Stomach (tissue), 9 donors: Measurements from ENCODE around the gene NRP2. TPM values are rescaled to one million over a fixed set of nuclear protein-coding genes. Genes with fewer than 3 reads are reported as not detected.

Source experiments
- DNase-seq, 2 donors: peaks; one replicate each; pipeline versions ENCODE4 v3.0.0 to v3.0.0-alpha.2; 2013 to 2019
- H3K27ac ChIP-seq, 5 donors: fragments of 200-600 bp in 4 of 5; sonication (generic) in 4 of 5; one replicate each; pipeline ENCODE4 v1.5.1; 2013 to 2019; ENCODE audit warnings: mild to moderate bottlenecking in 1 of 5, moderate library complexity in 1 of 5
- H3K27me3 ChIP-seq, 3 donors: fragments of 200-600 bp; sonication (generic); one replicate each; pipeline ENCODE4 v1.5.1; 2017 to 2019; ENCODE audit warnings: mixed run types in 1 of 3
- H3K36me3 ChIP-seq, 4 donors: fragments of 200-600 bp; sonication (generic); 1 replicate in 3 of 4; 2 replicates in 1 of 4; pipeline ENCODE4 v1.5.1; 2016 to 2019
- H3K4me1 ChIP-seq, 4 donors: fragments of 200-600 bp; sonication (generic); one replicate each; pipeline ENCODE4 v1.5.1; 2016 to 2019
- H3K4me3 ChIP-seq, 4 donors: fragments of 200-600 bp; sonication (generic) in 3 of 4; one replicate each; pipeline ENCODE4 v1.5.1; 2016 to 2019; ENCODE audit warnings: mild to moderate bottlenecking in 1 of 4
- H3K9me3 ChIP-seq, 4 donors: fragments of 200-600 bp; sonication (generic); one replicate each; pipeline ENCODE4 v1.5.1; 2016 to 2019
- CTCF ChIP-seq, 7 experiments: fragments of 450-650 bp in 4 of 7; fragments of 200-600 bp in 3 of 7; sonication (generic) in 3 of 7; IDR thresholded peaks; one replicate each; pipeline ENCODE4 v1.5.1; 2016 to 2019; ENCODE audit warnings: antibody characterized with exemption in 7 of 7, control low read depth in 2 of 7, mild to moderate bottlenecking in 1 of 7
- EP300 ChIP-seq: sonication (generic); formaldehyde crosslinking; IDR thresholded peaks from one replicate; pipeline ENCODE4 v1.6.1; 2017; ENCODE audit warnings: antibody characterized with exemption
- POLR2A ChIP-seq, 4 donors: fragments of 450-650 bp; IDR thresholded peaks; one replicate each; pipeline ENCODE4 v1.6.1; 2016; ENCODE audit warnings: antibody characterized with exemption in 4 of 4, control low read depth in 2 of 4, mild to moderate bottlenecking in 1 of 4, moderate library complexity in 1 of 4
- POLR2AphosphoS5 ChIP-seq, 3 donors: sonication (generic); formaldehyde crosslinking; IDR thresholded peaks; one replicate each; pipeline ENCODE4 v1.6.1; 2016; ENCODE audit warnings: antibody characterized with exemption in 3 of 3
- WGBS, 5 donors: extraction: QIAGEN DNeasy Blood & Tissue Kit in 3 of 5; methylation state at CpG; one replicate each; pipeline versions ENCODE4 v1.1.5 to v1.1.7; 2013 to 2018; 5-methylcytosine and 5-hydroxymethylcytosine counted together
- intact Hi-C: fragments of 100-400 bp; cut with DNase I; formaldehyde crosslinking; loops from one replicate; pipeline ENCODE4 v1.15.1; 2023; ENCODE audit warnings: low total_unique reads
- polyA plus RNA-seq, 3 donors: library from polyadenylated mRNA; stranded (reverse); fragments of 200-250 nt; gene quantifications; one replicate each; pipeline ENCODE4 v1.2.3, GENCODE V29; 2013
- total RNA-seq, 5 donors: library from RNA; depleted of rRNA; stranded (reverse); fragments of >200 nt; gene quantifications; one replicate each; pipeline versions ENCODE4 v1.1.0 to v1.2.3, GENCODE V29; 2014 to 2016
- donor health status: healthy with polysubstance abuse.
- donor health status: Bipolar disorder and iron deficiency.
- donor health status: healthy.

NRP2 gene
- total and polyA plus RNA-seq, 8 donors, result 0.92 to 166 (median 31.6) TPM

- Histone ChIP-seq H3K27me3 (no peaks in the 10 kb centered on the region), H3K4me3 (no peak overlapping the region), H3K27ac (peak overlapping the region in 4 of 5 donors; percentile 21 to 66 (median 58)), H3K4me1 (peaks cover 0 to 38% (median 8%) of the 10 kb centered on the region in 4 donors), H3K9me3 (no peaks in the 10 kb centered on the region), H3K36me3 (no peaks in the 10 kb centered on the region)
- DNase-seq, result peak in 1 of 2 donors; percentile 71
- intact Hi-C loops, result no loop called here
- no peak for TF ChIP-seq POLR2A (IDR thresholded peaks at IDR 0.05)
- TF ChIP-seq EP300, result no peak
- peak in 2 of 3 donors; percentile 9 to 62 for TF ChIP-seq POLR2AphosphoS5 (IDR thresholded peaks at IDR 0.05)
- WGBS, 5 donors, result 62 to 75% (median 73%) methylated on average over 13 of the region's 13 CpGs
Measured at GRCh38 chr2:205836477-205837221, 154.3 kb downstream of the NRP2 start.

GRCh38 chr2:205837663-205838062, 155.4 kb downstream of the NRP2 start:
- no peaks in the 10 kb centered on the region for H3K9me3 ChIP-seq
- no peaks in the 10 kb centered on the region for H3K27me3 ChIP-seq
- intact Hi-C loops, result no loop called here
- 48 to 69% (median 57%) methylated on average over 1 of the region's 1 CpG for WGBS, 5 donors
- H3K36me3 ChIP-seq, result no peaks in the 10 kb centered on the region
- no peak overlapping the region for H3K4me3 ChIP-seq
- no peak for DNase-seq
- no peak overlapping the region for H3K27ac ChIP-seq
- TF ChIP-seq POLR2A (IDR thresholded peaks at IDR 0.05) (no peak), EP300 (no peak), CTCF (IDR thresholded peaks at IDR 0.05) (no peak), POLR2AphosphoS5 (IDR thresholded peaks at IDR 0.05) (no peak)
- peaks cover 0 to 38% (median 8%) of the 10 kb centered on the region in 4 donors for H3K4me1 ChIP-seq

GRCh38 chr2:205845446-205845845, 163.1 kb downstream of the NRP2 start:
- DNase-seq, result no peak
- intact Hi-C loops, result no loop called here
- H3K9me3 ChIP-seq, result no peaks in the 10 kb centered on the region
- no peaks in the 10 kb centered on the region for H3K36me3 ChIP-seq
- H3K27ac ChIP-seq, result no peak overlapping the region
- no peaks in the 10 kb centered on the region for H3K27me3 ChIP-seq
- no peak overlapping the region for H3K4me3 ChIP-seq
- H3K4me1 ChIP-seq, result peaks cover 0 to 8% (median 3%) of the 10 kb centered on the region in 4 donors
- TF ChIP-seq CTCF (IDR thresholded peaks at IDR 0.05) (no peak), POLR2AphosphoS5 (IDR thresholded peaks at IDR 0.05) (no peak), EP300 (no peak), POLR2A (IDR thresholded peaks at IDR 0.05) (no peak)
- 75 to 83% (median 80%) methylated on average over 3 of the region's 3 CpGs for WGBS, 5 donors
